C4-2B (cell line): ENCODE data around the gene CTAGE1.

Source experiments
- H3K27ac ChIP-seq: fragments of 450-650 bp; 2 replicates; pipeline ENCODE4 v1.5.1; 2017
- CTCF ChIP-seq: fragments of 450-650 bp; conservative IDR thresholded peaks from 2 replicates; pipeline ENCODE4 v1.5.1; 2017; ENCODE audit warnings: mild to moderate bottlenecking
- ZFX ChIP-seq: fragments of 450-650 bp; IDR thresholded peaks from 2 replicates; pipeline ENCODE4 v1.6.1; 2017

Gene CTAGE1

GRCh38 chr18:22447792-22448191 is 30.1 kb upstream of the CTAGE1 start:
- no peak overlapping the region for H3K27ac ChIP-seq
- TF ChIP-seq ZFX (no peak), CTCF (no peak)

- H3K27ac ChIP-seq = no peak overlapping the region
- no peak for TF ChIP-seq CTCF
- no peak for TF ChIP-seq ZFX
Measured at GRCh38 chr18:22446911-22447310, 29.2 kb upstream of the CTAGE1 start.

GRCh38 chr18:22446325-22446724 is 28.6 kb upstream of the CTAGE1 start:
- no peak overlapping the region for H3K27ac ChIP-seq
- no peak for TF ChIP-seq ZFX
- no peak for TF ChIP-seq CTCF

- peak; percentile 23; the same call in 1 of the 2 replicates for TF ChIP-seq CTCF
- no peak for TF ChIP-seq ZFX
- H3K27ac ChIP-seq = no peak overlapping the region
Measured at GRCh38 chr18:22441638-22442037, 23.9 kb upstream of the CTAGE1 start.

- no peak for TF ChIP-seq CTCF
- TF ChIP-seq ZFX = no peak
- H3K27ac ChIP-seq = no peak overlapping the region
Measured at GRCh38 chr18:22439447-22439846, 21.7 kb upstream of the CTAGE1 start.

GRCh38 chr18:22436136-22436535 is 18.4 kb upstream of the CTAGE1 start:
- H3K27ac ChIP-seq = no peak overlapping the region

GRCh38 chr18:22434973-22435608 is 17.4 kb upstream of the CTAGE1 start:
- TF ChIP-seq ZFX (no peak), CTCF (no peak)
- no peak overlapping the region for H3K27ac ChIP-seq

More at GRCh38 chr18:22436136-22436535, 18.4 kb upstream of the CTAGE1 start:
- TF ChIP-seq ZFX = no peak
- no peak for TF ChIP-seq CTCF
